HEK293 (cell line): ENCODE measurements around the gene ARID1A.
A peak's percentile ranks its signal among the peaks of the same experiment; 100 is the strongest.

Experiments
- CTCF ChIA-PET: fragments of 350-600 bp; formaldehyde crosslinking; extraction: SDS; loops from one replicate; lab custom pipeline; 2021; ENCODE audit warnings: antibody characterized with exemption; lab: Yijun Ruan, JAX
- POLR2A ChIA-PET: fragments of 300-600 bp; formaldehyde crosslinking; extraction: SDS; loops from one replicate; lab custom pipeline; 2020; ENCODE audit warnings: antibody characterized with exemption, inconsistent platforms; lab: Yijun Ruan, JAX
- H3K27ac ChIP-seq: fragments of 200-500 bp; sonication (Bioruptor generic); 2 replicates; pipeline ENCODE4 v1.5.1; 2014; ENCODE audit warnings: low read depth, low read length, control low read depth, inconsistent platforms; ENCODE audit errors: extremely low read depth
- H3K36me3 ChIP-seq, 2 experiments: fragments of 200-500 bp in 1 of 2; sonication (Bioruptor generic) in 1 of 2; 1 replicate in 1 of 2; 2 replicates in 1 of 2; pipeline ENCODE4 v1.5.1; 2014 to 2017; ENCODE audit warnings: inconsistent platforms in 2 of 2, low read length in 2 of 2; ENCODE audit not compliant: control insufficient read depth in 2 of 2, insufficient read depth in 1 of 2
- H3K4me1 ChIP-seq: fragments of 200-500 bp; sonication (Bioruptor generic); 2 replicates; pipeline ENCODE4 v1.5.1; 2014; ENCODE audit warnings: mild to moderate bottlenecking, low read length, inconsistent platforms; ENCODE audit not compliant: control insufficient read depth, insufficient read depth
- H3K4me3 ChIP-seq: 2 replicates; pipeline ENCODE4 v1.5.1; 2011; ENCODE audit warnings: low read depth, mild to moderate bottlenecking, control low read depth, low read length, moderate library complexity
- H3K9me3 ChIP-seq: fragments of 200-500 bp; sonication (Bioruptor generic); 2 replicates; pipeline ENCODE4 v1.5.1; 2014; ENCODE audit warnings: low read depth, low read length, inconsistent platforms; ENCODE audit not compliant: control insufficient read depth, insufficient read depth
- EGR2 ChIP-seq: fragments of 450-650 bp; formaldehyde crosslinking; IDR thresholded peaks from 2 replicates; pipeline ENCODE4 v1.5.1; 2016; ENCODE audit warnings: low read depth, missing biosample characterization, missing genetic modification characterization
- PATZ1 ChIP-seq: fragments of 450-650 bp; formaldehyde crosslinking; IDR thresholded peaks from 2 replicates; pipeline ENCODE4 v1.5.1; 2016; ENCODE audit warnings: missing biosample characterization, missing genetic modification characterization
- PRDM1 ChIP-seq: fragments of 450-650 bp; formaldehyde crosslinking; IDR thresholded peaks from 2 replicates; pipeline ENCODE4; 2016; ENCODE audit warnings: missing biosample characterization, missing genetic modification characterization
- PRDM2 ChIP-seq: fragments of 450-650 bp; formaldehyde crosslinking; IDR thresholded peaks from 2 replicates; pipeline ENCODE4 v1.5.1; 2016; ENCODE audit warnings: missing biosample characterization, missing genetic modification characterization, borderline replicate concordance
- SALL2 ChIP-seq: fragments of 450-650 bp; formaldehyde crosslinking; IDR thresholded peaks from 2 replicates; pipeline ENCODE4 v1.5.0; 2017; ENCODE audit warnings: missing biosample characterization, mild to moderate bottlenecking, missing genetic modification characterization, borderline replicate concordance
- ZBTB20 ChIP-seq: fragments of 450-650 bp; formaldehyde crosslinking; IDR thresholded peaks from 2 replicates; pipeline ENCODE4 v1.5.1; 2016; ENCODE audit warnings: missing biosample characterization, missing genetic modification characterization
- ZBTB48 ChIP-seq: fragments of 450-650 bp; formaldehyde crosslinking; IDR thresholded peaks from 2 replicates; pipeline ENCODE4 v1.5.1; 2016; ENCODE audit warnings: missing biosample characterization, missing genetic modification characterization
- ZEB2 ChIP-seq: fragments of 450-650 bp; formaldehyde crosslinking; IDR thresholded peaks from 2 replicates; pipeline ENCODE4 v1.5.1; 2016; ENCODE audit warnings: missing biosample characterization, missing genetic modification characterization
- ZFP3 ChIP-seq: fragments of 450-650 bp; formaldehyde crosslinking; IDR thresholded peaks from 2 replicates; pipeline ENCODE4 v1.5.1; 2016; ENCODE audit warnings: low read depth, missing biosample characterization, missing genetic modification characterization
- ZNF10 ChIP-seq: fragments of 450-650 bp; formaldehyde crosslinking; IDR thresholded peaks from 2 replicates; pipeline ENCODE4 v1.5.1; 2017; ENCODE audit warnings: missing biosample characterization, missing genetic modification characterization
- ZNF114 ChIP-seq: fragments of 450-650 bp; formaldehyde crosslinking; IDR thresholded peaks from 2 replicates; pipeline ENCODE4 v1.5.0; 2017; ENCODE audit warnings: missing biosample characterization, missing genetic modification characterization
- ZNF239 ChIP-seq: fragments of 450-650 bp; formaldehyde crosslinking; IDR thresholded peaks from 2 replicates; pipeline ENCODE4 v1.5.1; 2016; ENCODE audit warnings: missing biosample characterization, missing genetic modification characterization
- ZNF24 ChIP-seq: fragments of 450-650 bp; formaldehyde crosslinking; IDR thresholded peaks from 2 replicates; pipeline ENCODE4 v1.5.1; 2016; ENCODE audit warnings: missing biosample characterization, missing genetic modification characterization
- ZNF302 ChIP-seq: fragments of 450-650 bp; formaldehyde crosslinking; IDR thresholded peaks from 2 replicates; pipeline ENCODE4 v1.5.1; 2016; ENCODE audit warnings: missing biosample characterization, missing genetic modification characterization, low read depth
- ZNF311 ChIP-seq: fragments of 450-650 bp; formaldehyde crosslinking; IDR thresholded peaks from 2 replicates; pipeline ENCODE4 v1.5.1; 2017; ENCODE audit warnings: missing biosample characterization, missing genetic modification characterization, borderline replicate concordance
- ZNF335 ChIP-seq: fragments of 450-650 bp; formaldehyde crosslinking; conservative IDR thresholded peaks from 2 replicates; pipeline ENCODE4 v1.5.1; 2016; ENCODE audit warnings: missing biosample characterization, missing genetic modification characterization
- ZNF341 ChIP-seq: fragments of 450-650 bp; formaldehyde crosslinking; IDR thresholded peaks from 2 replicates; pipeline ENCODE4; 2016; ENCODE audit warnings: low read depth, missing biosample characterization, missing genetic modification characterization
- ZNF529 ChIP-seq: fragments of 450-650 bp; formaldehyde crosslinking; IDR thresholded peaks from 2 replicates; pipeline ENCODE4 v1.5.1; 2017; ENCODE audit warnings: missing genetic modification characterization, missing biosample characterization; ENCODE audit not compliant: insufficient replicate concordance
- ZNF571 ChIP-seq: fragments of 450-650 bp; formaldehyde crosslinking; IDR thresholded peaks from 2 replicates; pipeline ENCODE4 v1.5.0; 2017; ENCODE audit warnings: missing biosample characterization, missing genetic modification characterization
- ZNF596 ChIP-seq: fragments of 450-650 bp; IDR thresholded peaks from 2 replicates; pipeline ENCODE4 v1.5.0; 2018; ENCODE audit warnings: missing biosample characterization, mild to moderate bottlenecking, missing genetic modification characterization, moderate library complexity
- ZNF600 ChIP-seq: fragments of 450-650 bp; formaldehyde crosslinking; IDR thresholded peaks from 2 replicates; pipeline ENCODE4 v1.5.1; 2016; ENCODE audit warnings: missing biosample characterization, missing genetic modification characterization
- ZNF610 ChIP-seq: fragments of 450-650 bp; formaldehyde crosslinking; IDR thresholded peaks from 2 replicates; pipeline ENCODE4 v1.5.1; 2016; ENCODE audit warnings: missing biosample characterization, missing genetic modification characterization, borderline replicate concordance
- ZNF837 ChIP-seq: fragments of 450-650 bp; formaldehyde crosslinking; IDR thresholded peaks from 2 replicates; pipeline ENCODE4 v1.5.1; 2016; ENCODE audit warnings: missing biosample characterization, missing genetic modification characterization
- ZSCAN23 ChIP-seq: fragments of 450-650 bp; formaldehyde crosslinking; IDR thresholded peaks from 2 replicates; pipeline ENCODE4 v1.5.1; 2016; ENCODE audit warnings: missing biosample characterization, missing genetic modification characterization
- TF ChIP-seq, protein P1 (sequence below): fragments of 450-650 bp; formaldehyde crosslinking; IDR thresholded peaks from 2 replicates; pipeline ENCODE4 v1.5.1; 2016; ENCODE audit warnings: missing biosample characterization, missing genetic modification characterization
- TF ChIP-seq, protein P2 (sequence below): fragments of 450-650 bp; formaldehyde crosslinking; IDR thresholded peaks from 2 replicates; pipeline ENCODE4 v1.5.1; 2016; ENCODE audit warnings: missing biosample characterization, missing genetic modification characterization

Gene ARID1A

GRCh38 chr1:26786437-26787380, 90.9 kb downstream of the ARID1A start:
- Histone ChIP-seq H3K9me3 (no peaks in the 10 kb centered on the region), H3K27ac (peak overlapping the region; percentile 90), H3K4me1 (peaks cover 16% of the 10 kb centered on the region), H3K4me3 (no peak overlapping the region; the same call in 1 of the 2 replicates), H3K36me3 (peaks cover 0 to 18% of the 10 kb centered on the region in 2 experiments; a peak in 1 of 3 replicates)
- ChIA-PET POLR2A (interaction anchor here (1.1 to 3.8 kb wide), 5 partner anchors 13 to 94 kb away, joined by 3 to 56 read pairs (median 8); partner anchors contain the start of gene ARID1A), CTCF (interaction anchor here (0.9 to 6.8 kb wide), 5 partner anchors 89 to 184 kb away, joined by 3 to 281 read pairs (median 31); partner anchors contain the start of gene ARID1A)
- TF ChIP-seq PATZ1 (tag by site-specific recombination) = peak; percentile 58
- TF ChIP-seq ZSCAN23 (tag by site-specific recombination) = no peak
- TF ChIP-seq ZNF114 (tag by site-specific recombination) = no peak
- TF ChIP-seq ZNF837 = no peak
- no peak for TF ChIP-seq ZNF596 (tag by site-specific recombination)
- TF ChIP-seq ZNF610 (tag by site-specific recombination) = no peak
- TF ChIP-seq ZNF529 (tag by site-specific recombination) = no peak
- TF ChIP-seq ZNF10 (tag by site-specific recombination) = no peak
- TF ChIP-seq ZNF302 = no peak
- TF ChIP-seq ZEB2 (tag by site-specific recombination) = 0 out of 2 replicates have a peak, but pooled peaks have one; percentile 17
- TF ChIP-seq, protein P1, sequence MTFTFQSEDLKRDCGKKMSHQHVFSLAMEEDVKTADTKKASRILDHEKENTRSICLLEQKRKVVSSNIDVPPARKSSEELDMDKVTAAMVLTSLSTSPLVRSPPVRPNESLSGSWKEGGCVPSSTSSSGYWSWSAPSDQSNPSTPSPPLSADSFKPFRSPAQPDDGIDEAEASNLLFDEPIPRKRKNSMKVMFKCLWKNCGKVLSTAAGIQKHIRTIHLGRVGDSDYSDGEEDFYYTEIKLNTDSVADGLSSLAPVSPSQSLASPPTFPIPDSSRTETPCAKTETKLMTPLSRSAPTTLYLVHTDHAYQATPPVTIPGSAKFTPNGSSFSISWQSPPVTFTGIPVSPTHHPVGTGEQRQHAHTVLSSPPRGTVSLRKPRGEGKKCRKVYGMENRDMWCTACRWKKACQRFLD (tag by site-specific recombination) = no peak
- TF ChIP-seq PRDM1 (tag by site-specific recombination) = 0 out of 2 replicates have a peak, but pooled peaks have one; percentile 49
- TF ChIP-seq ZNF239 (tag by site-specific recombination) = no peak
- no peak for TF ChIP-seq PRDM2 (tag by site-specific recombination)
- TF ChIP-seq ZNF311 (tag by site-specific recombination) = no peak
- TF ChIP-seq ZNF341 (tag by site-specific recombination) = peak; percentile 60
- TF ChIP-seq ZBTB48 = peak; percentile 35
- peak; percentile 52 for TF ChIP-seq ZNF600 (tag by site-specific recombination)
- peak; percentile 50 for TF ChIP-seq ZBTB20
- TF ChIP-seq, protein P2, sequence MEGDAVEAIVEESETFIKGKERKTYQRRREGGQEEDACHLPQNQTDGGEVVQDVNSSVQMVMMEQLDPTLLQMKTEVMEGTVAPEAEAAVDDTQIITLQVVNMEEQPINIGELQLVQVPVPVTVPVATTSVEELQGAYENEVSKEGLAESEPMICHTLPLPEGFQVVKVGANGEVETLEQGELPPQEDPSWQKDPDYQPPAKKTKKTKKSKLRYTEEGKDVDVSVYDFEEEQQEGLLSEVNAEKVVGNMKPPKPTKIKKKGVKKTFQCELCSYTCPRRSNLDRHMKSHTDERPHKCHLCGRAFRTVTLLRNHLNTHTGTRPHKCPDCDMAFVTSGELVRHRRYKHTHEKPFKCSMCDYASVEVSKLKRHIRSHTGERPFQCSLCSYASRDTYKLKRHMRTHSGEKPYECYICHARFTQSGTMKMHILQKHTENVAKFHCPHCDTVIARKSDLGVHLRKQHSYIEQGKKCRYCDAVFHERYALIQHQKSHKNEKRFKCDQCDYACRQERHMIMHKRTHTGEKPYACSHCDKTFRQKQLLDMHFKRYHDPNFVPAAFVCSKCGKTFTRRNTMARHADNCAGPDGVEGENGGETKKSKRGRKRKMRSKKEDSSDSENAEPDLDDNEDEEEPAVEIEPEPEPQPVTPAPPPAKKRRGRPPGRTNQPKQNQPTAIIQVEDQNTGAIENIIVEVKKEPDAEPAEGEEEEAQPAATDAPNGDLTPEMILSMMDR (tag by site-specific recombination) = no peak
- peak; percentile 55; the same call in 1 of the 2 replicates for TF ChIP-seq EGR2 (tag by site-specific recombination)
- TF ChIP-seq ZNF571 (tag by site-specific recombination) = no peak
- no peak for TF ChIP-seq ZFP3 (tag by site-specific recombination)
- TF ChIP-seq SALL2 = no peak
- peak; percentile 92 for TF ChIP-seq ZNF335 (tag by site-specific recombination)
- TF ChIP-seq ZNF24 (tag by site-specific recombination) = peak; percentile 16; the same call in 1 of the 2 replicates
